HG03039 (cell line): Measurements from ENCODE around the gene RPH3AL.

Source experiments
- ATAC-seq: cut with Tn5 transposase; IDR thresholded peaks from one replicate; pipeline ENCODE4 v1.9.1; 2021; ENCODE audit warnings: mild to moderate bottlenecking, moderate library complexity; ENCODE audit not compliant: unreplicated experiment

RPH3AL gene

DNA sequence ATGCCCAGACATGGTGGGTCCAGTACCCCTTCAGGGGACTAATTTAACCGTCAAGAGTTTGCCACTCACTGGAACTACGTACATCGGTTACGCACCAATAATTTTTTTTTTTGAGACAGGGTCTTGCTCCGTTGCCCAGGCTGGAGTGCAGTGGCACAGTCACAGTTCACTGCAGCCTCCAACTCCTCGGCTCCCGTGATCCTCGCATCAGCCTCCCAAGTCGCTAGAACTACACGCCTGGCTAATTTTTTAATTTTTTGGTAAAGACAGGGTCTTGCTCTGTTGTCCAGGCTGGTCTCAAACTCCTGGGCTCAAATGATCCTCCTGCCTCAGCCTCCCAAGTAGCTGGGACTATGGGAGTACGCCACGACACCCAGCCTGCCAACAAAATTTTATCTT lies 15.6 kb downstream of the RPH3AL start:
- no peak for ATAC-seq

DNA sequence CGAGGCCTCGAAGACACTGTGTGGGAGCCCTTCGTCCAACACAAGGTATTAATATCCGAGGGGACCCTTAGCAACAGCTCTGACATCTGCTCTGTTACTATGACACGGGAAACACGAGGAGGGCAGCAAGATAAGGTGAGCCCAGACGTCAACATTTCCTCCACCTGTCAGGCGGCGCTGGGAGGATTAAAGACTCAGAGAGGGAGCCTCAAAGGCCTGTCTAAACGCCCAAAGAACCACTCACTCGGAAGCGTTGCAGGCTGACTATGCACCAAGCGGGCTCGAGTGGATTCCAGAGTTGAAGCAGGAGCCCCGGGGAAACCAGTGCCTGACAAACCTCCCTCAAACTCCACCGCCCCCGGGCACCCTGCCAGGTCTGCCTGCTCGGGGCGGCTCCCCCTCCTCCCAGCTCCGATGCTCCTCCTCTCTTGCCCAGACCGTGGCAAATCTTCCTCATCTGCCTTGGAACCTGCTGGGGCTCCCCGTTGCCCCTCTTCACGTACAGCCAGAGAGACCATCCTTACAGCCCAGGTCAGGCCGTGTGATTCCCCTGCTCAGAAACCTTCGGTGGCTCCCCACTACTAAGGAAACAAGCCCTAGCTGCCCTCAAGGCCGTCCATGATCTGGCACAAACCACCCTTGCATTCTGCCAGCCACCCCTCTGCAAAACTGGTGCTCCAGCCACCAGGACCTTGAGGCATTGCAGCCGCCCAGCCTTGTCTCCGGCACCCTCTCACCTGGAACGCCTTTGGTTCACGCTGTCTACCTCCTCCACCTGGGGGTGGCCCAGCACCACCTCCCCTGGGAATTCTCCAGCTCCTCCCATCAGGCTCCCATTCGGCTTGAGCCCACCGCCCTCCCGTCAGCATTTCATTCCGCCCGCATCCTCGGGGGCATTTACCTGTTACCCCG lies 16.2 kb downstream of the RPH3AL start:
- ATAC-seq, result no peak

DNA sequence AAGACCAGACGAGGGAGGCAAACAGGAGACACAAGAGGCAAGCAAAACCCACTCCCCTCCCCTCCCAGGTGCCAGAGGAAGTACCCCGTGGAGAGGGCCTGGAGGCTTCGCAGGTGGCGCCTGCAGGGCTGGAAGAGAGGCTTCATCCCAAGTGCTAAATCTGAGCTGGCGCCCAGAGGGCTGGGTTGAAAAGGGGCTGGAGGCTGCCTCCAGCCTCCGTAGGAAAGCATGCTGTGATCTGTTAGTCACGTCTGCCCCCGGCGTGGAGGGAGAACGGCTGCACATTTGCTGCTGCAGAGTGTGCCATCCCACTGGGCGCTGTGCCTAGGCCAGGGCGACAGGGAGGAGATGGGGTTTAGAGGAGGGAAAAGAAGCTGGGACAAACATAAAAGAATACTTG lies 16.9 kb downstream of the RPH3AL start:
- no peak for ATAC-seq

DNA sequence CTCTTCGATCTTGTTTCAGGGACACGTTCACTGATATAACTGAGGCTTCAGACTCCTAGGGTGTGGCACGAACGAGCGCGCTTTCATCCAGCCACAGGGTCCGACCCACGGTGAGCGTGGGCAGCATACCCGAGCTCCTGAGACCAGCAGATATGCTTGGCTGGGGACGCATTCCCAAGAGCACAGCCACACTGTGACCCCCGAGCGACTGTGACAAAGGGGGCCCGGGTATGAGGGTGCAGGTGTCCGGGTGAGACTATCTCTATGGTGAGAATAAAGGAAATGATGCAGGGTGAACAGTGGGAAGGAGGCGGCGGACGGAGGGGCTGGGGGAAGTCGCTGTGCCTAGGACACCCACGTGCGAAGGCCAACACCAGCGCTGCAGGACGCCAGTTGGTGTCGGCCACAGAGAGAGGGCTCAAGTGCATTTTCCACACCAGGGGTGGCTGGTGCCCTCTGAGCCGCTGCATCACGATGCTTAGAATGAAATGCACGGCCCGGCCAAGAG lies 17.6 kb downstream of the RPH3AL start:
- ATAC-seq, result no peak

DNA sequence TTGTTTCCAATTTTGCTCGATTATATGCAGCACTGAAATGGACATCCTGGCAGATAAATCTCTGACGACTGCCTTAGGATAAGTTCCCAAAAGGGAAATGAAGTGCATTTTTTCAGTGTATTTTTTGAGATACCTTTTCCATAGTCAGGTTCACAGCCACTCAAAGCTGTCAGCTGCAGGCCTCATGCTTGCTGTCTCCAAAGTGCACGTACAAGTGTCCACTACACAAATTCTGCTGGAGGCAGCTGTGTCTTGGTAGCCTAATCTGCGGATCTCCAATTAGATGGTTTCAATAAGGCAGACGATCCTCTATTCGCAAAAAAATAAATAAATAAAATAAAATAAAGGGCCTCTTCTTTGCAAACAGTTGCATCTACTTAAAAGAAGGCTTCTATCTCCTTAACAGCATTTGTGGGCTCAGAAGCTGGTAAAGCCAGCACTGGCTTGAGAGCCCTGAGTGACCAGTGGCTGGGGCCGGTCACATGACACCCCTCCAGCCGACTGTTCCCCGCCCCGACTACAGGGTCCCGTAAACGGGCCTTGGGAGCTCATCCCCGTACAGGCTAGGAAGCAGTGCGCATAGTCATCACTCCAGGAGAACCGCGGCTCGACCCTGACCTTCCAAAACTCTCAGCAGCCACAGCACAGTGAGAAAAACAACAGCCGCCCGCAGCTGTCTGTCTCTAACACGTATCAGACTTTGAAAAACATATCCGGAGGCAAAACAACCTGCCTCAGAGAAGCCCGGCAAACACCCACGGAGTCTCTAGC lies 18.8 kb downstream of the RPH3AL start:
- ATAC-seq, result no peak

DNA sequence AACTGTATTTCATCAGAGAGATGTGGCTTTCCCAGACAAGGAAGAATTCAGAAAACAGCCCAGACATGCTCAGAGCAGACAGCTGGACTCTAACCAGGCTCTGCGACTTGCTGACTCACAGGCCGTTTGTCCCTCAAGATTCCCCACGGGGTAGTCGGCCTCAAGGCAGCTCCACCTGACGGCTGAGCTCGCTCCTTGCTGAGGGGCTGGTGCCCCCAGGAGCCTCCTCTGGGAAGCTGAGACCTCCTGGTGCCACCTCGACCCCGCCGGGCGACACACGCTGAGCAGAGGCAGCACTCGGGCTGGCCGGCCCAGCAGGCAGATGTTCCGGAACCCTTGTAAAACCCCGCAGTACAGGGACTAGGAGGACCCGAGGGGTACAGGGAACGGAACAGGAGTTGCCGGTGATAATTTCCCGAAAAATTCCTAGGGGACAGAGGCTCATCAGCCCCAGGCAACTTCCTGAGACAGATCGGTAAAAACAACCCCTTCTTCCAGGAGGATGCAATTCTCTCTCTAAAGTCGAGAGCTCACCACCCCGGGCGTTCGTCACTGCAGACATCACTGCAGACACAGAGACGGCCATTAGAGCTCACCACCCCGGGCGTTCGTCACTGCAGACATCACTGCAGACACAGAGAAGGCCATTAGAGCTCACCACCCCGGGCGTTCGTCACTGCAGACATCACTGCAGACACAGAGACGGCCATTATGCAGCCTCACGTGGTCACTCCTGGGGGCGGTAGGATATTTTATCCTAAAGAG lies 19.9 kb downstream of the RPH3AL start:
- no peak for ATAC-seq

DNA sequence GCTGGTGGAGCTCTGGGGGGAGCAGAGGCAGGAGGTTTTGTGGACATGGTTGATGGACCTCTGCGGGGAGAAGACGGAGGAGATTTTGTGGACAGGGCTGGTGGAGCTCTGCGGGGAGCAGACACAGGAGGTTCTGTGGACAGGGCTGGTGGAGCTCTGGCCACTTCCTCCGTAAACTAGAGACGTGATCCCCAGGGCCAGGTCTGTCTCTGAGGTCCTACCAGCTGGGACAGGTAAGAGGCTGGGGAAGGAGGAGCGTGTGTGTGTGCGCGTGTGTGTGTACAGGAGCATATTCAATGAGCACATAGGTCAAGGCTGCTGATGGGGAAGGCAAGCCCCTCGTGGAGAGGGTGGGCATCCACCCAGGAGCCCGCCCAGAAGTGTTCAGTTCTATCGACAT lies 20.6 kb downstream of the RPH3AL start:
- no peak for ATAC-seq

DNA sequence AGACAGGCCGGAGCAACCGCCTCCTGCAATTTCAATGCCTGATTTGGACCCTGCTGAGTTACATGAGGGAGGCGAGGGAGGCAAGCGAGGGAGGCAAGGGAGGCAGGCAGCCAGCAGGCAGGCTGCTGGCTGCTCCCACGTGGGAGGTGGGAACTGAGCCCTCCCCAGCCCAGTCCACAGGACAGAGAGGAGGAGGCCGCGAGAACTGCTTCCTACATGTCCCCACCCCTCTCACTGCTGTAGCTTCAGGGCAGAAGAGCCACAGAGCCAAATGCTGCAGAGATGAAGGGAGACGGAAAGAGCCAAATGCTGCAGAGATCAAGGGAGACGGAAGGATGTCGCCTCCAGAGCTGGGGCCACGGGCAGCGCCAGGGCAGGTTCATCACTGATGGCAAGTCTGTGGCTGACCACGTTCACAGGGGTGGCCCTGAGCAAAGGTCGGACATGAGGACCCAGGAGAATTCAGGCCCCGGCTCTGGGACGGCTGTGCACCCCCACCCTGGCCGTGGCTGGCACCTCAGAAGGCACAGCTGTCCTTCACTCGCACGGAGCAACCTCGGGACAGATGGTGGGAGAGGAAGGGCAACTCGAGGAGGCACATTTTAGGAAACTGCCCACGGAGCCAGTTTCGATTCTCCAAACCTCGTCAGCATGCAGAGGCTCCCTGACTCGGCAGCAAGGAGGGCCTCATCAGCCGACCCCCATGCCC lies 21.5 kb downstream of the RPH3AL start:
- no peak for ATAC-seq

DNA sequence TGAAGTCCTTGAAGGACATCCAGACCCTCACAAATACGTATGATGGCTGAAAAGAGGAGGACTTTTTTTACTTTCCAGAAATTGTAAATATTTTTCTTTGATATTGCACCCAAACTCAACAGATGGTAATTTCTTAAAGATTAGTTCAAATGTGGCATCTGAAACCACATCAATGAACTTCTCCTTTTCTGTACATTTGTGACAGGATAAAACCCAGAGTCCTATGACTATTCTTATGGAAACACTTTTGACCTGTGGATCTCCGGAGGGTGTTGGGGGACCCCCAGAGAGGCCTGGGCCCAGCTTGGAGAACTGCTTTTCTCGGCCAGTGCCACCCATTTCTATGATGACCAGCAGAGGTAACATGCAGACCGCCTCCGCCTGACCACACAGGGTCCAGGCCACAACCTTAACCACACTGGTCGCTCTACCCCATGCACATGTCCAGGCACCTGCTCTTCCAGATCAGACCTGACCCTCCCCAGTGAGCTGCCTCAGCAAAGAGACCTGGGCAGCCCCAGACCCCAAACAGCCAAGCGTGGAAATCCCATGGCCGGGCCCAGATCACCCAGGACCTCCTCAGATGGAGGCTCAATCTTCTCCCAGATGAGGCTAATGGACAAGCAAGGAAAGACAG lies 22.7 kb downstream of the RPH3AL start:
- ATAC-seq, result no peak

DNA sequence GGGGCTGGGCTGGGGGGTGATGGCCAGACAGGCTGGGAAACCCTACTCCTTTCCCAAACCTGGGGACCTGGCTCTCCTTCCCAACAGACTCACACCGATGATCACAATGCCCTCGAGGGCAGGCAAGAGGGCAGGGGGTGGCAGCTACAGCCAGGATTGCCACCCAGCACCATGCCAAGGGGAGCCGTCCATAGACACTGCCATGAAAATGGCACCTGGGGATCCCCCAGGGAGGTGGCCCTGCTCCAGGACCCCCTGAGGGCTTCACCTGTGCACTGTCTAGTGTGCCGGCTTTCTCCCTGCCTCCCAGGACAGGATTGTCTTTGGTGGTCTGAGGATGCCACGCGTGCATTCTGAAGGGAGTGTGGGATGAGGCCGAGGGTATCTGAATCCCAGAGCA lies 24.6 kb downstream of the RPH3AL start:
- ATAC-seq, result no peak

DNA sequence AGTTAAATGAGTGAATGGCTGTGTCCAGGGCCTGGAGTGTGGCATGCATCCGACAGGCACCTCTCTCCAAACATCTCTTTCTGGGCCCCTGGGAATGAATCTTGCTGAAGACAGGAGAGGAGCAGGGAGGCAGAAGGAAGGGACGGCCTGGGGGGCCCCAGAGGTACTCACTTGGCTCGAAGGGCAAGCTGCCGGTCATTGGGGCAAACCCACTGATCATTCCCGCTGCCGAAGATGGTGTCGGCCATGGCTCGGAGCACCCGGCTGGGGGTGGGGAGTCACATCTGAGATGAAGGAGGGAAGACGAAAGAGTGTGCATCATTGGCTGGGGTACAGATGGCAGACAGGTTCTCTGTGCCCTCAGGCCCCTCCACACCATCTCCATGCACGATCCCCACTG lies 25.3 kb downstream of the RPH3AL start:
- ATAC-seq, result no peak

DNA sequence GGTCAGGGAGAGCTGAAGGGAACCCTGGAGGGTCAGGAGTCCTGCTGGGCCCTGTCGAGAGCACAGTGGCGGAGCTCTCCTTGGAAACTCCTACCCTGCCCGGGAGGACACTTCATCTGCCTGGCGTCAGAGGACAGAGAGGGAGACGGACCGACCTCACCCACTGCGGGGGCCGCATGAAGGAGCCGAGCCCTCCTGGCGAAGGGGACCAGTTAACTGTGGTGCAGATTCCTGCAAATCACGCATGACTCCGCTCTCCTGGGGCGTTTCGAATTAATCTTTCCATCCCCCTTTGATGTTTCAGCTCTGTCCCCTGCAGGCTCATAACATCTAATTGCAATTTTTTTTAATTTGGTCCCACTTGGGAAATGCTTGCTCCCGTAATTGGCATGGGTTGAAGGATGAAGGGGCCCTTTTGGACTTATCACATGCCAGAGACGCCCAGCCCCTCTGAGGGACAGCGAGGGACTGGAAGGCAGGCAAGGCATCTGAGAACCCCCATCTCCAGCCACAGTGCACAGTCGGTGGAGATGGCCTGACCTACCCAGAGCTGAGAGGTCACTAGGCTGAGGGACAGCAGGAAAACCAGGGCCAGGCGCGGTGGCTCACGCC lies 26.5 kb downstream of the RPH3AL start:
- no peak for ATAC-seq

DNA sequence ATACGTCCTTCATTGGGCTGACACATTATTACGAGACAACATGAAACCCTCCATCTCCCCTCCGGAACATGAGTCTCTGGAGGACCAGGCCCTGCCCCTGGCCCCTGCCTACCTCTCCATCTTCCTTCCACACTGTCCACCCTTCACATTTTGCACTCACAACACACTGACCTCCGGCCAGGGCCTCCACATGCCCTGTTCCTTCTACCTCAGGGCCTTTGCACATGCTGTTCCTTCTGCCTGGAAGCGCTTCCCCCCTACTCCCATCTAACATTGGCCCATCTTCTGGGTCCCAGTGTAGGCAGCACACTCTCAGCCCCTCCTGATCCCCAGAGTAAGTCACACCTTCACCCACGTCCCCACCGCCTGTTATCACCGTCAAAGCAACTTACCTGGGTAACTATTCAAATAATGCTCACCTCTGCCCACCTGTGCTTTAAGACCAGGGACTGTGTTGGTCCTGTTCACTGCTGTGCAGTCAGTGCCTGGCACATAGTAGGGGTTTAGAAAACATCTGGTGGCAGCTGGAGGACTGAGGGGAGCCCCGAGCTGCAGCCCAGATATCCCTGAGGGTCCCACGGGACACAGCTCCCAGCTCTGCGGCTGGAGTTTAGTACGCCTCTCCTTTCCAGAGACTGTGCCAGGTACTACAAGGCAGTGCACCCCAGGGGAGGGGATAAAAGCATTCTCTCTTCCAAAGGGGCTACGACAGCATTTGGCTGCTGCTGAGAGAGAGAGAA lies 27.2 kb downstream of the RPH3AL start:
- no peak for ATAC-seq

GRCh38 chr17:323721-324571 lies 28.7 kb downstream of the RPH3AL start:
- ATAC-seq, result no peak

DNA sequence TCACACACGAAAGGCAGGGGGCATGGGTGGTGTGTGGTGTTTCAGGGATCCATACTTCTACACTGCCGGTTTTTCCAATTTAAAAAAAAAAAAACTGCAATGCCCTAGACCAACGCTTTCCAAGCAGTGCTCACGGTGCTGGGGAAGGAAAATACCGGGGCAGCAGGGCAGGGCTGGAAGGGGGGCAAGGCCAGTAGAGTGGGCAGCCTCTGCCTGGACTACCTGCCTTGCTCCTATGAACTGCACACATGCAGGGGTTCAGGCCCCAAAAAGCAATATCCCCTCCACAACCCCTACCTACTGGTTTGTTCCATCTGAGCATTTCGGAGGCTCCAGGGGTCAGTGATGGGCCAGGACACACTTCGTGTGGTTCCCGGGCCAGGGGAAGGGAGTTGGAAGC lies 29.4 kb downstream of the RPH3AL start:
- no peak for ATAC-seq

GRCh38 chr17:322006-322780 lies 30.4 kb downstream of the RPH3AL start:
- ATAC-seq, result no peak

- ATAC-seq, result no peak
Observed at GRCh38 chr17:321386-321941, 31.1 kb downstream of the RPH3AL start.
